ENCODE results near the gene KAT2A. TPM values are rescaled to one million over a fixed set of nuclear protein-coding genes. Genes with fewer than 3 reads are reported as not detected.

KAT2A gene
- total and polyA plus RNA-seq, 8 donors, result 39.9 to 77.6 (median 70.8) TPM

- Histone ChIP-seq H3K27ac (no peak overlapping the region), H3K36me3 (no peaks in the 10 kb centered on the region), H3K9me3 (no peaks in the 10 kb centered on the region), H3K27me3 (no peaks in the 10 kb centered on the region), H3K4me1 (peaks cover 0 to 21% of the 10 kb centered on the region in 2 donors), H3K4me3 (no peak overlapping the region)
- DNase-seq (no peak), ATAC-seq (no peak)
- TF ChIP-seq CTCF (IDR thresholded peaks at IDR 0.05), result no peak
- intact Hi-C loops (cut with DNase I), result no loop called here
These were observed 44.6 kb upstream of the KAT2A start for GRCh38 chr17:42165751-42166150.

- no peak for ATAC-seq
These were observed 42.7 kb upstream of the KAT2A start for GRCh38 chr17:42163696-42164407.

GRCh38 chr17:42163113-42163512, 41.9 kb upstream of the KAT2A start:
- Histone ChIP-seq H3K27ac (no peak overlapping the region), H3K4me3 (no peak overlapping the region), H3K4me1 (peaks cover 0 to 21% of the 10 kb centered on the region in 2 donors), H3K27me3 (no peaks in the 10 kb centered on the region), H3K36me3 (no peaks in the 10 kb centered on the region), H3K9me3 (no peaks in the 10 kb centered on the region)
- ATAC-seq, result peak; percentile 12
- intact Hi-C loops (cut with DNase I), result no loop called here
- peak in 1 of 2 donors; percentile 30 for TF ChIP-seq CTCF (IDR thresholded peaks at IDR 0.05)
- DNase-seq, result no peak

More at GRCh38 chr17:42163696-42164407, 42.7 kb upstream of the KAT2A start:
- no peaks in the 10 kb centered on the region for H3K27me3 ChIP-seq
- H3K4me3 ChIP-seq, result no peak overlapping the region
- DNase-seq, result no peak
- intact Hi-C loops (cut with DNase I), result no loop called here
- no peak for TF ChIP-seq CTCF (IDR thresholded peaks at IDR 0.05)
- no peaks in the 10 kb centered on the region for H3K36me3 ChIP-seq
- H3K9me3 ChIP-seq, result no peaks in the 10 kb centered on the region
- H3K4me1 ChIP-seq, result peaks cover 0 to 21% of the 10 kb centered on the region in 2 donors
- no peak overlapping the region for H3K27ac ChIP-seq

- Histone ChIP-seq H3K4me3 (no peak overlapping the region), H3K27me3 (no peaks in the 10 kb centered on the region), H3K27ac (no peak overlapping the region), H3K9me3 (no peaks in the 10 kb centered on the region), H3K36me3 (no peaks in the 10 kb centered on the region), H3K4me1 (peaks cover 0 to 21% of the 10 kb centered on the region in 2 donors)
- no peak for TF ChIP-seq CTCF (IDR thresholded peaks at IDR 0.05)
- intact Hi-C loops (cut with DNase I), result no loop called here
- no peak for DNase-seq
- no peak for ATAC-seq
These were observed 39.4 kb upstream of the KAT2A start for GRCh38 chr17:42160531-42160910.

GRCh38 chr17:42159796-42160530, 38.8 kb upstream of the KAT2A start:
- DNase-seq (no peak), ATAC-seq (no peak)
- Histone ChIP-seq H3K4me1 (peaks cover 0 to 25% of the 10 kb centered on the region in 2 donors), H3K27me3 (no peaks in the 10 kb centered on the region), H3K36me3 (no peaks in the 10 kb centered on the region), H3K27ac (no peak overlapping the region), H3K4me3 (no peak overlapping the region), H3K9me3 (no peaks in the 10 kb centered on the region)
- no peak for TF ChIP-seq CTCF (IDR thresholded peaks at IDR 0.05)
- intact Hi-C loops (cut with DNase I), result no loop called here

Data from left lung (tissue), 10 donors.